ENCODE data around the gene SEL1L.
"Not testable (repeated sequence)": the region's sequence is repeated elsewhere in the genome, so short reads cannot be mapped to it uniquely, and the experiment has no call there.

SEL1L gene

GRCh38 chr14:81533536-81534343 lies at the start of gene SEL1L:
SEL1L (minus strand) TSS chr14:81533853; CDS start chr14:81533744, 109 bp downstream.
- in situ Hi-C loops (cut with HindIII; ENCODE audit: low sequenced_read_pairs): no loop called here

DNA sequence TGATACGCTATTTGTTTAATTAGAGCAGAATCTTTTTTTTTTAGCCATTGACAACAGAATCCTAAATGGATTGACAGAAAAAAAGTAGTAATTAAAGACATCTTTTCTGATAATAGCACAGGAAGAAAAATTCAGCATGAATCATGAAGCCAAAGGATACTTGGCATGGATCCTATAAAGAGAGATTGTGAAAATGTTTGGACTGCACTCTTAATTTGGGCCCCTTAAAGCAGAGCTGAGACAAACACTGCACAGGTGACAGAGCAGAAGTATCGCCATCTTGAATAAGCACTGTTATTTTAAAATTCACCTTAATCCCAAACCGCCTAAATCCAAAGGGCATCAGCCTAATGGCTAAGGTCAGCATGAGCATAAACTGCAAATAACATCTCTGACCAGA lies 48.8 kb upstream of the SEL1L start:
- in situ Hi-C loops (cut with HindIII; ENCODE audit: low sequenced_read_pairs): no loop called here

DNA sequence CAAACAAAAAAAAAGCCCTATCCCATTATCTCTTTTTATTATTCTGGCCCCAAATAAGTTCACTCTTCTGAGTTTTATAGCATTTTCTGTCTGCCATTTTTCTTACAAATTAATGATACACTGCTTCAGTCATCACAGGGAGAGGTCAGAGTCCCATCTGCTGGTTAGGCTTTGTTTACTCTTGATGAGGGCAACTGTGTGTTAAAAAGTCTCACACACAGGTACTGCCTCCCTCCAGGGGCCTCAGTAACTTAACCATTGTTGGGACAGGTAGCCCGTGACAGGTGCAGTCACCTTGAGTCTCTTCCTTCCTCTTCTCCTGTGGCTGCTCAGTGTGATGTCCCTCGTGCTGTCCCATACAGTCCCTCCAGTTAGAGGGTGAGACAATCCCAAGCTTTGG lies 45.5 kb upstream of the SEL1L start:
- in situ Hi-C loops (cut with HindIII; ENCODE audit: low sequenced_read_pairs): no loop called here

DNA sequence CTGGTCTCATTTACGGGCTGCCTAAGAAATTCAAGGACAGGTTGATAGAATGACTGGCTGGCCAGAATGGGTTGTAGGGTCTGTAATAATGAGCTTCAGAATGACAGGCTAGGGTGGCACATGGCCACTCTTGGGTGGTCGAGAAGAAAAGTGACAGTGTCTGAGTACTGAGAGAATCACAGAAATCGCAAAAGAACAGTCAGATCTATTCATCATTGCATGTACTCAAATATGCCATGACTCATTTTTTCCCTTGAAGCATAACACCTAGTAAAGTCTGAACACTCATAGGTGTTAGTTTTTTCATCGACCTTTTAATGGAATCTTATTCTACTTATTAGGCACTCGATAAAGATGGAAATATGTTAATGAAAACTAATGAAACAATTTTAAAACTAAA lies 37.8 kb upstream of the SEL1L start:
- in situ Hi-C loops (cut with HindIII; ENCODE audit: low sequenced_read_pairs): no loop called here

GRCh38 chr14:81567302-81567701 lies 33.6 kb upstream of the SEL1L start:
- in situ Hi-C loops (cut with HindIII; ENCODE audit: low sequenced_read_pairs): no loop called here

- in situ Hi-C loops (cut with HindIII; ENCODE audit: low sequenced_read_pairs): no loop called here
These were observed 32.0 kb upstream of the SEL1L start for GRCh38 chr14:81565441-81566290.

DNA sequence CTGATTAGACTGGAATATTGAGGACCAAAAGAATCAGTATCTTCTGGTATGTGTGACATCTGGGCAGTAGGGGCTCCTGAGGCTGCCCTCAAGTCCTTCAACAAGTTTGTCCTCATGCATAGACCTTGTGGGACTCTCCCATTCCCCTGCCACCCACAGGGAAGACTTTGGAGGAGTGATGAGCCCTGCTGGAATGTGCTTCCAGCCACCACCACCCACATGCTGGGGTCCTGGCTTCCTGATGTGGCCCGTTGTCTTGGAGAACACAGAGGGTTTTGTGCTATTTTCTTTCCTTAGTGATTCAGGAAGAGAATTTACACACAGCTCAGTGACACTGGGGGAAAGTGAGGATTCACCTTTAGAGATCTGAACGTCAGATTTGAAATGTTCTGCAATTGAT lies 29.2 kb upstream of the SEL1L start:
- in situ Hi-C loops (cut with HindIII; ENCODE audit: low sequenced_read_pairs): no loop called here

DNA sequence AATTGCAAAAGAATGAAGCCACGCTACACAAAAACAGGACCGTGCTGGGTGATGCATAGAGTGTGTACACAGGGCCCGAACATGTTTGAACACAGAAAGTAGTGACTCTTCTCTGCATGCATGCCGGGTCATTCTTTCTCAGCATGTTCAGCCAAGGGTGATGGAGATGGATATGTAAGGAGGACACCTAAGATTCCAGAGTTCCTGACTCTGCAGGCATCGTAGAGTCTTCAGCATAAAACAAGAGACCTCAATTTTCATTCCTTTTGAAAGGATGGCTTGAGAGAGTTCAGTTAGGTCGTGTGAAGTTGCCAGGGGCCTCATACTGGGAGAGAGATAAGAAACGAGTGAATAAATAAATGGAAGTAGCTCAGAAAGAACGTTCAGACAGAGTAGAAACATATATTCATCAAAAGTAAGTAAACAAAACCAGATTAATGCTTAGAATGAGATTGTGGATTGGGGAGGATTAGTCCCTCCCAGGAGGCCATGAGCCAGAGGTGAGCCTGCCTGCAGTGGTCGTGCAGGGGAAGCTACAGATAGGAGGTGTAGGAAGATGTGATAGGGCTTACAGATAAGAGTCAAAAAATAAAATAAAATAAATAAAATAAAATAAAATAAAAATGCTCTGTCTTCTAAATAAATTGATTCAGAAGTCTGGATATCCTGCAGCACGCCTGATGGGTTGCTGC lies 27.6 kb upstream of the SEL1L start:
- in situ Hi-C loops (cut with HindIII; ENCODE audit: low sequenced_read_pairs): no loop called here

GRCh38 chr14:81559385-81559784 lies 25.7 kb upstream of the SEL1L start:
- in situ Hi-C loops (cut with HindIII; ENCODE audit: low sequenced_read_pairs): loop anchor here (5.0 kb wide), 1 partner anchor 63 kb away; no protein-coding TSS in a partner anchor

DNA sequence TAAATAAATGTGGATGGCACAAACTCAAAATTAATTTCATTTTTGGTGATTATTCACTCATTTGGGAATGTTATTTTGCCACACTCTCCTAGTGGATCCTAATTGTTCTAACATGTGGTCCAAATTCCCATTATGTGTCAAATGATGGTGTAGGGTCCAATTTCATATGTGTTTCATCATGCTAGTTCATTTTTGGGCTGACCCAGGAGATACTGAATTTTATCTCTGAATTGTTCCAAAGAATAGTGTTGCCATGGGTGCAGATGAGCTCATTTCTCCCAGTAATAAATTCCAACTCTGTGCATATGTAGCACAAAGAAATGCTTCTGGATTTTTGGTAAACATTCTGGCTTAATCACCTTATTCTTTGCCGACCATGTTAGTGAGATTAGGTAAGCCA lies 23.5 kb upstream of the SEL1L start:
- in situ Hi-C loops (cut with HindIII; ENCODE audit: low sequenced_read_pairs): loop anchor here (5.0 kb wide), 1 partner anchor 65 kb away; no protein-coding TSS in a partner anchor

DNA sequence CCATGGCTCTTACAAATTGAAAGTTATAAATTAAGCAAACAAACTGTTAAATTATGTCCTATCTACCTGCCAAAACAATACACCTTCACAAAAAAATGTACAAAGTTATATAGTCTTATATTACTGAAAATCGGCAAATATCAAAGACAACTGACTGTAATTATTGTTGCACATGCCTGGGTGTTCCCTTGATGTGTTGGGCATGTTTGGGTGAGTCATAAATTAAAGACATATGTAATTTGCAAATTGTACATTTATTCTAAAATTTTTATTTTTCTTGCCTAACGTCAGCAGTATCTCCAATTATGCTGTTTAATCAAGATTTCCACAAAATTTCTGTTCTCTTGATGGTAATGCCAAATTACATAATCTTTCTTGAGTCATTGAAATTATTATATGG lies 22.0 kb upstream of the SEL1L start:
- in situ Hi-C loops (cut with HindIII; ENCODE audit: low sequenced_read_pairs): loop anchor here (5.0 kb wide), 1 partner anchor 67 kb away; no protein-coding TSS in a partner anchor

DNA sequence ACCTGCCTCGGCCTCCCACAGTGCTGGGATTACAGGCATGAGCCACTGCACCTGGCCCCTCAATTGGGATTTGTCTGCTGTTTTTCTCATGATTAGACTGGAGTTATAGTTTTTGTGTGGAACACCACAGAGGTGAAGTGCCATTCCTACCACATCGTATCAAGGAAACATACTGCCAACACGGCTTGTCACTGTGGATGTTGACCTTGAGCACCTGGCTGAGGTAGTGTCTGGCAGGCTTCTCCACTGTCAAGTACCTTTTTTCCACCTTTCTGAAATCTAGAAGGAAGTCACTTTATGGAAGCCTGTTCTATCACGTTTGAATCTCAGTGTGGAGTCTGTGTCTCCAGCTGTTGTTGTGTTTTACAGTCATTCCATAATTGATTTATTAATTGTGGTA lies 21.4 kb upstream of the SEL1L start:
- in situ Hi-C loops (cut with HindIII; ENCODE audit: low sequenced_read_pairs): loop anchor here (5.0 kb wide), 1 partner anchor 67 kb away; no protein-coding TSS in a partner anchor

DNA sequence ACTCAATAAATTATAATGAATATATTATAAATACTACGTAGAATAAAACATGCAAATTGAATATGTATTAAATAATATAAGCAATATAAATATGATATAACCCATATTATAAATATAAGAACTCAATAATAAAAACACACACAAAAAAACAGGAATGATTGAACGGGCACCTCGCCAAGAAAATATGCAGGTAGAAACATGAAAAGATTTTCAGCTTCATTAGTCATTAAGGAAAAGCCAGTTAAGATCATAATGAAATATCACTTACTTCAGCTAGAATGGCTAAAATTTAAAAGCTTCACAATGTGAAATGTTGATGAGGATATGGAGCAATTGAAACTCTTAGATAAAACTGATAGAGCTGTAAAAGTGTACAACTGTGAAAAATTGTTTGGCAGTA lies 17.8 kb upstream of the SEL1L start:
- in situ Hi-C loops (cut with HindIII; ENCODE audit: low sequenced_read_pairs): no loop called here

GRCh38 chr14:81550001-81550637 lies 16.5 kb upstream of the SEL1L start:
- in situ Hi-C loops (cut with HindIII; ENCODE audit: low sequenced_read_pairs): no loop called here

DNA sequence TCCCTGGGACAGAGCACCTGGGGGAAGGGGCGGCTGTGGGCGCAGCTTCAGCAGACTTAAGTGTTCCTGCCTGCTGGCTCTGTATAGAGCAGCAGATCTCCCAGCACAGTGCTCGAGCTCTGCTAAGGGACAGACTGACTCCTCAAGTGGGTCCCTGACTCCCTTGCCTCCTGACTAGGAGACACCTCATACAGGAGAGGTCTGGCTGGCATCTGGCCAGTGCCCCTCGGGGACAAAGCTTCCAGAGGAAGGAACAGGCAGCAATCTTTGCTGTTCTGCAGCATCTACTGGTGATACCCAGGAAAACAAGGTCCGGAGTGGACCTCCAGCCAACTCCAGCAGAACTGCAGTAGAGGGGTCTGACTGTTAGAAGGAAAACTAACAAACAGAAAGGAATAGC lies 7.6 kb upstream of the SEL1L start:
- in situ Hi-C loops (cut with HindIII; ENCODE audit: low sequenced_read_pairs): not testable (repeated sequence)

- in situ Hi-C loops (cut with HindIII; ENCODE audit: low sequenced_read_pairs): no loop called here
These were observed 3.5 kb upstream of the SEL1L start for GRCh38 chr14:81537193-81537592.

GRCh38 chr14:81536241-81536771 lies 2.7 kb upstream of the SEL1L start:
- in situ Hi-C loops (cut with HindIII; ENCODE audit: low sequenced_read_pairs): no loop called here

DNA sequence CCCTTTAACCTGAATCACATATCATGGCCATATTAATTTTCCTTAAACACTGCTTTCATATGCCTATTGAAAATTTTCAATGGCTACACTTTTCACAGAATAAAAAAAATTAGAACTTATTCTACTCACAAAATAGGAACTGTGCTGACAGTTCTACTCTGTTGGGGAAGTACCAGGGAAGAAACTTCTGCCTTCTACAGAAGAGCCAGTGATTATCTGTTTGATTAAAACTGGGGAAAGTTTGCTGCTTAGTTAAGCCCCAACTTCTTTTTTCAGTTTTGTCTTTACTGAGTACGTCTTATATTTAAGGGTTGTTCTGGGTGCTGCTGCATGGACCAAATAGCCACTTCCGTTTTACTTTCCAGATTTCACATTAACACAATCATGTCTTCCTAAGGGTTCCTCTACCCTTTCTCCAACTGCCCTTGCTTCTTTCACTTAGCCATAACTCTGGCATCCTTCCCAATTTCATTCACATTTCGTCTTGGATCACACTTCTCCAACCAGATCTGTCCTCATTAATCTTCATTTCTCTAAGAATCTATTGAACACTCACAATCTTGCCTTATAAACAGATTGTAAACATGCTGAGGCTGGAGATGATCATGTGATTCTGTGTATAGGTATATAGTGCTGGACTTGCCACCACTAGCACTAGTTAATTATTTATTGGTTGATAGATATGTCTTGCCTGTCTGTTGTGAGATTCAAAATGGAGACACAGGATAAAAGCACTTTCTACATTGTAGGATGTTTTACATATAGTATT lies 1.9 kb upstream of the SEL1L start:
- in situ Hi-C loops (cut with HindIII; ENCODE audit: low sequenced_read_pairs): no loop called here

DNA sequence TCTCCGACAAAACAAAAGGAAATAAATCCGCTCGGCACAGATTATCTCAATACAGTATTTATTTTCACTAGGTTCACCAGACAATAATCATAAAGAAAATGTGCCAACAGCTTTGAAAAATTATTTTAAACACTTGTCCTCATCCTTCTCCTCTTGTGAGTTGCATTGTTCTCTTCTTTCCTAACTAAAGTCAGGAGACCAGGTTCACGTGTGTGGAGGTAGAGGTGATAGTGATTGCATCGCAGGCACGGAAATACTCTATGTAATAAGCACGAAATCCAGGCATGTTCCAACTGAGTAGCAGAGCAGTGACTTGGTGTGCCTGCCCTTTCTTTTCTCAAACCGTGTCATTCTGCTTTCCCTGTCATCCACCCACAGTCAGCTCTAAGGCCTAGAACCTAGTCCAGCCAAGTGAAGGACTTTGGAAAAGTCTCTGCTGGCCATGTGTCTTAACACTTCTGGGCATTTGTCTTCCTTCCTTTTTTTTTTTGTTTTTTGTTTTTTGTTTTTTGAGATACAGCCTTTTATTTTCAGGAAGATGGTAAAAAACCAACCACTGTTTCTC lies 939 bp upstream of the SEL1L start:
- in situ Hi-C loops (cut with HindIII; ENCODE audit: low sequenced_read_pairs): no loop called here

DNA sequence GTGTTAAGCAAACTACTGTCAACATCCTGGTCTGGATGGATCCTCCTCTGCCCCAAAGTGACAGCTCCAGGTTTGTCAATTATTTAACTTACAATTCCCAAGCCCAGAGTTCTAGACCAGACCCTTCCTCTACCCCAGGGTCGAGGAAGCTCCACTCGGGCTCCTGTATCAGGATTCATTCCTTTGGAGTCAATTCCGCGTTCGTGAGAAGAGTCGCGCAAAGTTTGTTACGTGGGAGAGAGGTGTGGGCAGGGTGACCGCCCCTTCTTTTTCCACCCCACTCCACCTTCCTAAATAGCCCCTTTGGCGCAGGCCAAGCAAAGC lies 479 bp downstream of the SEL1L start:
- in situ Hi-C loops (cut with HindIII; ENCODE audit: low sequenced_read_pairs): no loop called here
